ENCODE data around the gene SHROOM1.
"Not testable (repeated sequence)": the region's sequence is repeated elsewhere in the genome, so short reads cannot be mapped to it uniquely, and the experiment has no call there.

SHROOM1 gene

DNA sequence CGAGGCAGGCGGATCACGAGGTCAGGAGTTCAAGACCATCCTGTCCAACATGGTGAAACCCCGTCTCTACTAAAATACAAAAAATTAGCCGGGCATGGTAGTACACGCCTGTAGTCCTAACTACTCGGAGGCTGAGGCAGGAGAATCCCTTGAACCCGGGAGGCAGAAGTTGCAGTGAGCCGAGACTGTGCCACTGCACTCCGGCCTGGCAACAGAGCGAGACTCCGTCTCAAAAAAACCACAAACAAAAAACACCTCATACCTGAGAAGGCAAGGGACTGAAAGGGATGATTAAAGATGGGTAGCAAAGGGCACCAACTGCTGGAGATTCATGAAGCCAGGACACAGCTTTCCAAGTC, 23.7 kb downstream of the SHROOM1 start:
- DNase-seq (ENCODE audit: low read depth in 2 of 2), result not testable (repeated sequence)

DNA sequence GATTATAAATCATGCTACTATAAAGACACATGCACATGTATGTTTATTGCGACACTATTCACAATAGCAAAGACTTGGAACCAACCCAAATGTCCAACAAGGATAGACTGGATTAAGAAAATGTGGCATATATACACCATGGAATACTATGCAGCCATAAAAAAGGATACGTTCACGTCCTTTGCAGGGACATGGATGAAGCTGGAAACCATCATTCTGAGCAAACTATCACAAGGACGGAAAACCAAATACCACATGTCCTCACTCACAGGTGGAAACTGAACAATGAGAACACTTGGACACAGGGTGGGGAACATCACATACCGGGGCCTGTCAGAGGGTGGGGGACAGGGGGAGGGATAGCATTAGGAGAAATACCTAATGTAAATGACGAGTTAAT, 24.6 kb downstream of the SHROOM1 start:
- DNase-seq (ENCODE audit: low read depth in 2 of 2), result not testable (repeated sequence)

DNA sequence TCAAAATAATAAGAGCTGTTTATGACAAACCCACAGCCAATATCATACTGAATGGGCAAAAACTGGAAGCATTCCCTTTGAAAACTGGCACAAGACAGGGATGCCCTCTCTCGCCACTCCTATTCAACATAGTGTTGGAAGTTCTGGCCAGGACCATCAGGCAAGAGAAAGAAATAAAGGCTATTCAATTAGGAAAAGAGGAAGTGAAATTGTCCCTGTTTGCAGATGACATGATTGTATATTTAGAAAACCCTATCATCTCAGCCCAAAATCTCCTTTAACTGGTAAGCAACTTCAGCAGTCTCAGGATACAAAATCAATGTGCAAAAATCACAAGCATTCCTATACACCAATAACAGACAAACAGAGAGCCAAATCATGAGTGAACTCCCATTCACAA, 26.2 kb downstream of the SHROOM1 start:
- DNase-seq (ENCODE audit: low read depth in 2 of 2), result not testable (repeated sequence)

- DNase-seq (ENCODE audit: low read depth in 2 of 2), result not testable (repeated sequence)
Observed at GRCh38 chr5:132802685-132803066, 27.8 kb downstream of the SHROOM1 start.

- DNase-seq (ENCODE audit: low read depth in 2 of 2), result no peak
Observed at GRCh38 chr5:132802044-132802684, 28.3 kb downstream of the SHROOM1 start.

DNA sequence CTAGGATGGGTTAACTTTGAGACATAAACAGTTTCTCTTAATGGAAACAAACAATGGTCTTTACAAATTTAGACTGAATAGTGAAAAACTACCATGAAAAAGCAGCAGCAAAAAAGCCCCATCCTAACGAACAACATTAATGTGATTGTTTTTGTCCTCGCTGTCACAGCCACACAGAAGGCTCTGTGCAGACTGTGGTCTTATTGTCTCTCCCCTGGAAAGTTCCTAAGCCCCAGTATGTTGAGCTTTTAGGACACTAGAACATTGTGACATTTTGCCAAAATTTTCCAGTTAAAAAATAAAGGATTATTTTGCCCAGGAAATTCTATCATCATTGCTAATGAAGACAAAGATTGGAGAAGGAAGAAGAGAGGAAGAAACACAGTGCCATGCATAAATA, 29.9 kb downstream of the SHROOM1 start:
- DNase-seq (ENCODE audit: low read depth in 2 of 2), result no peak

- DNase-seq (ENCODE audit: low read depth in 2 of 2), result no peak
Observed at GRCh38 chr5:132799392-132799791, 31.1 kb downstream of the SHROOM1 start.

DNA sequence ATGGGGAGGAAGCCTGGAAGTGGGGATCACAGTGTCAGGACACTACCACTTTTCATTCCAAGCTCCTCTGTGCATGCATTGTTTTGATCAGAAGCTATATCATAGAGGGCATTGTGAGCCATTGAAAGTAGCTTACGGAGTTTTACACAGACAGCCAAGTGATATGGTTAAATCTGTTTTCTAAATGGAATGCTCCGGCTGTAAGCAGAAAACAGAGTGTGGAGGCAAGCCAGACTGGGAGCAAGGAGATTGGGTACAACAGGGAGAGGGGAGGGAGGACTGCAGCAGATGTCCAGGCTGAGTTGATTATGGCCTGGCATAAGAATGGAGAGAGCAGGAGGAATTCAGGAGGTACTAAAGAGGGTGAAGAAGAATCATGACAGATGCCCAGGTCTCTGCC, 32.8 kb downstream of the SHROOM1 start:
- DNase-seq (ENCODE audit: low read depth in 2 of 2), result no peak

DNA sequence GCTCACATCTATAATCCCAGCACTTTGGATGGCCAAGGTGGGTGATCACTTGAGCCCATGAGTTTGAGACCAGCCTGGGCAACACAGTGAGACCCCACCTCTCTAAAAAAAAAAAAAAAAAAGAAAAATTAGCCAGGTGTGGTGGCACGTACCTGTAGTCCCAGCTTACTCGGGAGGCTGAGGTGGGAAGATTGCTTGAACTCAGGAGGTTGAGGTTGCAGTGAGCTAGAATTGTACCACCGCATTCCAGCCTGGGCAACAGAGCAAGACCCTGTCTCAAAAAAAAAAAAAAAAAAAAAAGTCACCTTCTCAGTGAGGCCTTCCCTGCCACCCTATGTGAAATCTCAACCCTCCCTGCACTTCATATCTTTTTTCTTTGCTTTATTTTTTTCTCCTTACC, 39.4 kb downstream of the SHROOM1 start:
- no peak for DNase-seq (ENCODE audit: low read depth in 2 of 2)

GRCh38 chr5:132790201-132790865, 40.1 kb downstream of the SHROOM1 start:
- DNase-seq (ENCODE audit: low read depth in 2 of 2), result no peak

GRCh38 chr5:132788990-132789886, 41.2 kb downstream of the SHROOM1 start:
- DNase-seq (ENCODE audit: low read depth in 2 of 2), result no peak

- DNase-seq (ENCODE audit: low read depth in 2 of 2), result no peak
Observed at GRCh38 chr5:132788508-132788907, 41.9 kb downstream of the SHROOM1 start.

DNA sequence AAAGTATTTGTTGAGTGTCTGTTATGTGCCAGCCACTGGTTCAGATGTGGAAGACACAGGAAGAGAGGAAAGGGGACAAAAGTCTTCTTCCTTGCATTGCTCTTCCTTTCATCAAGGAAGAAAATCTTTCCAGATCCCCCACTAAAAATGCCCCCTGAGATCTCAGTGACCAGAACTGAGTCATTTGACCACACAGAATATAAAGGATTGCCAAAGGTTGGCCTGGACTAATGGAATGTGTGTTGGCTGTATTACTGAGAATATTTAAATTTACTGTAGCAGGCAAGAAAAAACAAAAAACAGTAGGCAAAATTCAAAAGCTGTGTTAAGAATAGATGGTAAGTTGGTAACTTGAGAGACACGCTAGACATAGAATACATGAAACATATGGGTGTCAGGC, 43.4 kb downstream of the SHROOM1 start:
- no peak for DNase-seq (ENCODE audit: low read depth in 2 of 2)

- no peak for DNase-seq (ENCODE audit: low read depth in 2 of 2)
Observed at GRCh38 chr5:132785864-132786263, 44.6 kb downstream of the SHROOM1 start.

- DNase-seq (ENCODE audit: low read depth in 2 of 2), result no peak
Observed at GRCh38 chr5:132785365-132785764, 45.1 kb downstream of the SHROOM1 start.

DNA sequence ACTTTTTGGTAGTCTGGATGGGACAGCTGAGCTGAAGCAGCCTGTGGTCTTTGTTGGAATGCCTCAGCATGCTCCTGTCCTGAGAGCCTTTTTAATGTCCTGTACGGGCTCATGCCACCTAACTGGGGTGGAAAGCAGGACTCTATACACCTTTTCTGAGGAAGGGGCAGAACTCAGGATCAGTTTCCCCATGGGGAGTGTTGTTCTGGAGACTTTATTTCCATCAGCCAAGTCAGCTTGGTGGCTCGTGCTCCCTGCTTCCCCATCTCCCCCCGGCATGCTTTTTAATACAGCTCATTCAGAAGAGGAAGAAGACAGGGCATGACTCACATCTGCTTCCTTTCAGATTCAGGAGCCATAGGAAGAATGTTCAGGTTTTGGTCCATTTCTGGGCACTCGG, 48.3 kb downstream of the SHROOM1 start:
- no peak for DNase-seq (ENCODE audit: low read depth in 2 of 2)

DNA sequence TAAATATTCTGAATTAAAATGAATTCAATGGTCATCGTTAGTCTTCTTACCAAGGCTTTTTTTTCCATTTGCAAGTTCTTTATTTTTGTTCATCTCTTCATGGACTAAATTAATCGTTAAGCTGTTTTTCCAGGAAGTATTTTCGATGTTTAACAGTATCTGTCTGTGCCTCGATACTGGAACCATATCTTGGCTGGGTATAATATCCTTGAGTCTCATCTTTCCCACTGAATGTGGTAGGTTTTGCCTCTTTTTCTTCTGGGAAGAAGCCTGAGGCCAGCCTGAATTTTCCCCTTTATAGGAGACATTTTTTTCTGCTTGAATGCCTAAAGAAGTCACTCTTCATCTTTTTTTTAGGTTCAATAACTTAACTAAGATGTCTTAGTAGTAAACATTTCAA, 49.4 kb downstream of the SHROOM1 start:
- no peak for DNase-seq (ENCODE audit: low read depth in 2 of 2)

- DNase-seq (ENCODE audit: low read depth in 2 of 2), result no peak
Observed at GRCh38 chr5:132780577-132780976, 49.9 kb downstream of the SHROOM1 start.

- no peak for DNase-seq (ENCODE audit: low read depth in 2 of 2)
Observed at GRCh38 chr5:132779961-132780360, 50.5 kb downstream of the SHROOM1 start.

DNA sequence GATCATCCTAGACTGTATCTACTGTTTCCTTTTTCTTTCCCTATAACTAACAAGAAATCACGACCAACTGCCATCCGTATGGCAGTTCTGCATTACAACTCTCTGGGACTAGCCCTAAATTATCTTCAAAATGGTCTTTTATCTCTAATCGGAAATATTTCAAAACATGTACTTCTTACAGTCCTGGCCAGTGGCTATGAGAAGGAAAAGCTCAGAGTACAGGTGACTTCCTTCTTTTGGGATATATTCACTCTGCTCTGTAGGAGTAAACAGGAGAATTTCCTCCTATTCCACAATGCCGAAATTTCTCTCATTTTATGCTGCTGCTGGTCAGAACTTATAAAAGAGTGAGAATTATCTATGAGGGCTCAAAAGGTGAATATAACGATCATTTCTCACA, 51.6 kb downstream of the SHROOM1 start:
- no peak for DNase-seq (ENCODE audit: low read depth in 2 of 2)

DNA sequence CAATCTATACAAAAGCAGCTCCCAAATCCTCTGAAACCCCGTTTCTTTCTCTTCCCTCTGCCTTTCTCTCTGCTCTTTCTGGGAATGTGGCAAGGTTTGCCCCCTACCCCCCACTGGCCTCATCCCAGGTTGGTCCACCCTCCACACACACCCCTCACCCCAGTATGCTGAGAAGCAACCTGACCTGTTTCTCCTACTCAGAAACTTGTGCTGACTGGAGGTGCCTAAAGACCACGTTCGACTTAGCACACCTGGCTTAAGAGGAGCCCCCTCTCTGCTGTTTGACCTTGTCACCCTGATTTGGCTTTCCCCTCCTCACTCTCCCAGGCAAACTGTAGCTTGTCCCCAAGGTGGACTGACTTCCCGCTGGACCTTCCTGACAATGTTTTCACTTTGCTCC, 52.3 kb downstream of the SHROOM1 start:
- no peak for DNase-seq (ENCODE audit: low read depth in 2 of 2)

GRCh38 chr5:132777209-132778069, 53.0 kb downstream of the SHROOM1 start, which contains the start of gene SEPTIN8:
Gene SEPTIN8 (minus strand): TSS chr5:132777239. CDS start chr5:132777137, 102 bp downstream.
- DNase-seq (ENCODE audit: low read depth in 2 of 2), result peak; percentile 24 to 30
